Trophoblast cell (in vitro differentiated cells and primary cell): ENCODE measurements around the gene HNRNPK.

Experiments
- DNase-seq, 2 donors: peaks; one replicate each; pipeline ENCODE4 v3.0.0-alpha.2; 2016
- H2AFZ ChIP-seq: 2 replicates; pipeline ENCODE4 v1.6.1; 2013; ENCODE audit warnings: low read length, moderate library complexity, mild to moderate bottlenecking; ENCODE audit not compliant: insufficient read depth, poor library complexity
- H2AK5ac ChIP-seq: 2 replicates; pipeline ENCODE4 v1.6.1; 2013; ENCODE audit warnings: mild to moderate bottlenecking, low read length
- H2BK120ac ChIP-seq: 2 replicates; pipeline ENCODE4 v1.6.1; 2013; ENCODE audit warnings: low read length, mild to moderate bottlenecking, moderate library complexity; ENCODE audit not compliant: insufficient read depth, poor library complexity
- H2BK12ac ChIP-seq: 2 replicates; pipeline ENCODE4 v1.6.1; 2013; ENCODE audit warnings: mild to moderate bottlenecking, low read length, moderate library complexity
- H2BK5ac ChIP-seq: 2 replicates; pipeline ENCODE4 v1.6.1; 2013; ENCODE audit warnings: low read length, low read depth, moderate library complexity, mild to moderate bottlenecking; ENCODE audit not compliant: poor library complexity
- H3K14ac ChIP-seq: 2 replicates; pipeline ENCODE4 v1.6.1; 2013; ENCODE audit warnings: mild to moderate bottlenecking, low read length
- H3K18ac ChIP-seq: 2 replicates; pipeline ENCODE4 v1.6.1; 2013; ENCODE audit warnings: mild to moderate bottlenecking, low read length
- H3K23ac ChIP-seq: 2 replicates; pipeline ENCODE4 v1.6.1; 2013; ENCODE audit warnings: low read length
- H3K27ac ChIP-seq: 2 replicates; pipeline ENCODE4 v1.5.1; 2013; ENCODE audit warnings: low read depth, mild to moderate bottlenecking, inconsistent platforms, low read length, moderate library complexity
- H3K27me3 ChIP-seq: 2 replicates; pipeline ENCODE4 v1.6.1; 2013; ENCODE audit warnings: inconsistent platforms, mild to moderate bottlenecking, low read length, moderate library complexity; ENCODE audit not compliant: insufficient read depth
- H3K36me3 ChIP-seq, 2 experiments: 1 replicate in 1 of 2; 2 replicates in 1 of 2; pipeline ENCODE4 v1.6.1; 2013; ENCODE audit warnings: low read length in 2 of 2, mild to moderate bottlenecking in 2 of 2, moderate library complexity in 1 of 2; ENCODE audit not compliant: insufficient read depth in 2 of 2, control insufficient read depth in 1 of 2
- H3K4ac ChIP-seq: 2 replicates; pipeline ENCODE4 v1.6.1; 2013; ENCODE audit warnings: low read depth, mild to moderate bottlenecking, low read length, moderate library complexity
- H3K4me1 ChIP-seq, 2 experiments: 1 replicate in 1 of 2; 2 replicates in 1 of 2; pipeline ENCODE4 v1.6.1; 2013; ENCODE audit warnings: low read length in 2 of 2, mild to moderate bottlenecking in 2 of 2, moderate library complexity in 1 of 2; ENCODE audit not compliant: insufficient read depth in 2 of 2, control insufficient read depth in 1 of 2
- H3K4me2 ChIP-seq: 2 replicates; pipeline ENCODE4 v1.6.1; 2013; ENCODE audit warnings: inconsistent platforms, mild to moderate bottlenecking, low read length, moderate library complexity
- H3K4me3 ChIP-seq: 2 replicates; pipeline ENCODE4 v1.5.1; 2013; ENCODE audit warnings: mild to moderate bottlenecking, low read depth, low read length, inconsistent platforms
- H3K79me1 ChIP-seq: one replicate; pipeline ENCODE4 v1.6.1; 2013; ENCODE audit warnings: low read length
- H3K79me2 ChIP-seq: 2 replicates; pipeline ENCODE4 v1.6.1; 2013; ENCODE audit warnings: low read length, mild to moderate bottlenecking; ENCODE audit not compliant: control insufficient read depth, insufficient read depth, poor library complexity
- H3K9ac ChIP-seq: 2 replicates; pipeline ENCODE4 v1.6.1; 2013; ENCODE audit warnings: mild to moderate bottlenecking, low read length
- H3K9me3 ChIP-seq: 2 replicates; pipeline ENCODE4 v1.6.1; 2013; ENCODE audit warnings: low read depth, mild to moderate bottlenecking, control low read depth, inconsistent platforms, low read length; ENCODE audit not compliant: insufficient read depth
- H4K12ac ChIP-seq: 2 replicates; pipeline ENCODE4 v1.6.1; 2013; ENCODE audit warnings: low read depth, mild to moderate bottlenecking, low read length, moderate library complexity
- H4K8ac ChIP-seq: 2 replicates; pipeline ENCODE4 v1.6.1; 2013; ENCODE audit warnings: low read depth, mild to moderate bottlenecking, low read length, moderate library complexity
- H4K91ac ChIP-seq: one replicate; pipeline ENCODE4 v1.6.1; 2013; ENCODE audit warnings: low read depth, mild to moderate bottlenecking, low read length, moderate library complexity
- WGBS: extraction: QIAGEN DNeasy Blood & Tissue Kit; methylation state at CpG from one replicate; pipeline ENCODE4 v1.1.7; 2013; ENCODE audit warnings: missing lambda C conversion rate; ENCODE audit not compliant: insufficient read length, insufficient coverage; ENCODE audit errors: extremely low coverage; 5-methylcytosine and 5-hydroxymethylcytosine counted together

Gene HNRNPK

GRCh38 chr9:83971485-83971884, 8.5 kb downstream of the HNRNPK start:
- DNase-seq, result no peak
- no peak overlapping the region for H3K23ac ChIP-seq
- H4K12ac ChIP-seq, result no peak overlapping the region
- no peak overlapping the region for H2AK5ac ChIP-seq
- no peak overlapping the region for H2BK5ac ChIP-seq
- no peaks in the 10 kb centered on the region for H3K4me1 ChIP-seq
- peaks cover 1% of the 10 kb centered on the region for H3K79me2 ChIP-seq
- no peak overlapping the region for H3K4me2 ChIP-seq
- no peak overlapping the region for H2AFZ ChIP-seq
- H3K36me3 ChIP-seq, result peaks cover 10 to 43% of the 10 kb centered on the region in 2 experiments
- H3K27me3 ChIP-seq, result no peaks in the 10 kb centered on the region
- H2BK12ac ChIP-seq, result no peak overlapping the region
- no peak overlapping the region for H3K18ac ChIP-seq
- H3K79me1 ChIP-seq, result no peaks in the 10 kb centered on the region
- no peak overlapping the region for H3K27ac ChIP-seq
- no peak overlapping the region for H2BK120ac ChIP-seq
- 100% methylated on average over 1 of the region's 6 CpGs for WGBS
- H3K14ac ChIP-seq, result no peak overlapping the region
- no peak overlapping the region for H3K4me3 ChIP-seq
- no peak overlapping the region for H3K9ac ChIP-seq
- H4K91ac ChIP-seq, result no peak overlapping the region
- H4K8ac ChIP-seq, result no peak overlapping the region
- no peak overlapping the region for H3K4ac ChIP-seq
- H3K9me3 ChIP-seq, result peaks cover 1% of the 10 kb centered on the region

- Histone ChIP-seq H4K91ac (no peak overlapping the region), H2BK12ac (no peak overlapping the region), H3K79me2 (no peaks in the 10 kb centered on the region), H4K12ac (no peak overlapping the region), H3K18ac (no peak overlapping the region), H3K36me3 (peaks cover 9 to 37% of the 10 kb centered on the region in 2 experiments), H3K4me3 (no peak overlapping the region), H3K79me1 (no peaks in the 10 kb centered on the region), H3K9me3 (no peaks in the 10 kb centered on the region), H3K14ac (no peak overlapping the region), H2BK120ac (no peak overlapping the region), H3K4me2 (no peak overlapping the region), H2AFZ (no peak overlapping the region), H3K27me3 (no peaks in the 10 kb centered on the region), H2AK5ac (no peak overlapping the region), H4K8ac (no peak overlapping the region), H3K4me1 (no peaks in the 10 kb centered on the region), H3K4ac (no peak overlapping the region), H2BK5ac (no peak overlapping the region), H3K9ac (no peak overlapping the region), H3K27ac (no peak overlapping the region), H3K23ac (no peak overlapping the region)
- DNase-seq, result no peak
- 100% methylated on average over 2 of the region's 3 CpGs for WGBS
Observed at GRCh38 chr9:83969602-83970001, 10.4 kb downstream of the HNRNPK start.

GRCh38 chr9:83967073-83967472, 12.9 kb downstream of the HNRNPK start:
- no CpG with 5 or more reads among the region's 1 CpG for WGBS
- H2BK12ac ChIP-seq, result no peak overlapping the region
- H4K91ac ChIP-seq, result no peak overlapping the region
- no peaks in the 10 kb centered on the region for H3K79me1 ChIP-seq
- H3K27me3 ChIP-seq, result no peaks in the 10 kb centered on the region
- H3K79me2 ChIP-seq, result no peaks in the 10 kb centered on the region
- H3K4me3 ChIP-seq, result no peak overlapping the region
- no peak overlapping the region for H3K27ac ChIP-seq
- no peak overlapping the region for H2BK5ac ChIP-seq
- H4K8ac ChIP-seq, result no peak overlapping the region
- H3K23ac ChIP-seq, result no peak overlapping the region
- no peak overlapping the region for H2AFZ ChIP-seq
- H2BK120ac ChIP-seq, result no peak overlapping the region
- H3K9ac ChIP-seq, result no peak overlapping the region
- no peak overlapping the region for H3K4me2 ChIP-seq
- H3K4me1 ChIP-seq, result peaks cover 3% of the 10 kb centered on the region in 2 experiments
- no peak overlapping the region for H3K18ac ChIP-seq
- no peak overlapping the region for H4K12ac ChIP-seq
- H3K4ac ChIP-seq, result no peak overlapping the region
- DNase-seq, result no peak
- no peak overlapping the region for H3K14ac ChIP-seq
- no peak overlapping the region for H2AK5ac ChIP-seq
- H3K9me3 ChIP-seq, result no peaks in the 10 kb centered on the region
- peaks cover 6 to 25% of the 10 kb centered on the region in 2 experiments for H3K36me3 ChIP-seq

- no CpG with 5 or more reads among the region's 8 CpGs for WGBS
- no peak overlapping the region for H4K12ac ChIP-seq
- no peak overlapping the region for H2BK5ac ChIP-seq
- H4K91ac ChIP-seq, result no peak overlapping the region
- DNase-seq, result no peak
- H3K14ac ChIP-seq, result no peak overlapping the region
- H3K79me2 ChIP-seq, result no peaks in the 10 kb centered on the region
- H3K27me3 ChIP-seq, result no peaks in the 10 kb centered on the region
- H3K18ac ChIP-seq, result no peak overlapping the region
- H3K4me2 ChIP-seq, result no peak overlapping the region
- H3K79me1 ChIP-seq, result no peaks in the 10 kb centered on the region
- H3K9ac ChIP-seq, result no peak overlapping the region
- no peak overlapping the region for H3K4ac ChIP-seq
- H2AFZ ChIP-seq, result no peak overlapping the region
- H3K4me3 ChIP-seq, result no peak overlapping the region
- no peak overlapping the region for H3K23ac ChIP-seq
- no peak overlapping the region for H2BK120ac ChIP-seq
- H3K4me1 ChIP-seq, result peaks cover 3% of the 10 kb centered on the region in 2 experiments
- H4K8ac ChIP-seq, result no peak overlapping the region
- peaks cover 3 to 18% of the 10 kb centered on the region in 2 experiments for H3K36me3 ChIP-seq
- H3K27ac ChIP-seq, result no peak overlapping the region
- H2BK12ac ChIP-seq, result no peak overlapping the region
- H3K9me3 ChIP-seq, result no peaks in the 10 kb centered on the region
- no peak overlapping the region for H2AK5ac ChIP-seq
Observed at GRCh38 chr9:83966209-83966582, 13.8 kb downstream of the HNRNPK start.
